Measurements from ENCODE around the gene PSME1. TPM values are rescaled to one million over a fixed set of nuclear protein-coding genes. Genes with fewer than 3 reads are reported as not detected.

Gene PSME1
- total RNA-seq, 2 donors from 2014 or later = 61.2 to 84.5 TPM

DNA sequence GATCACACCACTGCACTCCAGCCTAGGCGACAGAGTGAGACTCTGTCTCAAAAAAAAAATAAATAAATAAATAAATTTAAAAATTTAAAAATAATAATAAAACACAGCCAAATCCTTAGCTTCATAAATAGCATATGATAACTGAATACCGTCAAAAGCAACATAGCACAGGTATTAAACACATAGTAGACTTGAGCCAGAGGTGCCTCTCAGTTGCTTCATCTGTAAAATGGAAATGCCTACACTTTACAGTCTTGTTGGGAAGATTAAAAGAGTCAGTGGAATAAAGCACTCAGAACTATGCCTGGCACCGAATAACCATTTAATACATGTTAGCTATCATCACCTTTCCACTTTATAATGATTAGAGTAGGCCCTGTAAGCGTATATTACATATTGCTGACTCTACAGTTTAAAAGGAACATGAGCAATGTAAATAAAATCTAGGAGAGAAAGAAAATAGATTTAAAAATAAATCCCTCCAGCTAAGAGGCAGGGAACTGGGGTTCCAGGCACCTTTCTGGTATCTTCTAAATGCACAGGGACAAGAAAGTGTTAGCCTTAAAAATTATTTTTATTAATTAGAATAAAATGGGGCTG, 29.2 kb upstream of the PSME1 start:
- H3K36me3 ChIP-seq = no peaks in the 10 kb centered on the region
- no peak overlapping the region for H3K4me3 ChIP-seq
- ATAC-seq (ENCODE audit: insufficient number of reproducible peaks, low FRiP score, low read depth) (no peak), DNase-seq (ENCODE audit: low spot score) (no peak)
- H3K27ac ChIP-seq = no peak overlapping the region
- no peaks in the 10 kb centered on the region for H3K27me3 ChIP-seq (replicated peaks; ENCODE audit: insufficient read depth)
- no peak for TF ChIP-seq CTCF (IDR thresholded peaks at IDR 0.05)
- no peaks in the 10 kb centered on the region for H3K4me1 ChIP-seq (ENCODE audit: control insufficient read depth in 1 of 2, low read depth in 2 of 2)
- H3K9me3 ChIP-seq = no peaks in the 10 kb centered on the region

DNA sequence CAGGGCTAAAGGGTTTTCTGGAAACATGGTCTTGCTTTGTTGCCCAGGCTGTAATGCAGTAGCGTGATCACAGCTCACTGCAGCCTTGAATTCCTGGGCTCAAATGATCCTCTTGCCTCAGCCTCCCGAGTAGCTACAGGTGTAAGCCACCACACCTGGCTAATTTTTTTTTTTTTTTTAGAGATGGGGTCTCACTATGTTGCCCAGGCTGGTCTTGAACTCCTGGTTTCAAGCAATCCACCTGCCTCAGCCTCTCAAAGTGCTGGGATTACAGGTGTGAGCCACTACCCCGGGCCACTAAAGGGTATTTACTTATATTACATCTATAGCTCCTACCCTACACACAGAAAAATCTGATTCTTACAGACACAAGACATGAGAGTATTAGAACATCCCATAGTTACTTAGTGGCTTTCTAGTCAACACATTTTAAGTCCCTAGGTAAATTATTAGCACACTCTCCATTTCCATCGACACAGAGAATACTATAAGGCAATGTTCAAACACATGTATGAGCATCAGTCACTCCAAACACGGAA, 27.6 kb upstream of the PSME1 start:
- Histone ChIP-seq H3K4me1 (ENCODE audit: control insufficient read depth in 1 of 2, low read depth in 2 of 2) (no peaks in the 10 kb centered on the region), H3K36me3 (no peaks in the 10 kb centered on the region), H3K4me3 (no peak overlapping the region), H3K9me3 (no peaks in the 10 kb centered on the region), H3K27me3 (replicated peaks; ENCODE audit: insufficient read depth) (no peaks in the 10 kb centered on the region), H3K27ac (no peak overlapping the region)
- ATAC-seq (ENCODE audit: insufficient number of reproducible peaks, low FRiP score, low read depth) = no peak
- DNase-seq (ENCODE audit: low spot score) = no peak
- no peak for TF ChIP-seq CTCF (IDR thresholded peaks at IDR 0.05)

- Histone ChIP-seq H3K36me3 (no peaks in the 10 kb centered on the region), H3K27me3 (replicated peaks; ENCODE audit: insufficient read depth) (no peaks in the 10 kb centered on the region), H3K9me3 (no peaks in the 10 kb centered on the region), H3K4me1 (ENCODE audit: control insufficient read depth in 1 of 2, low read depth in 2 of 2) (no peaks in the 10 kb centered on the region), H3K27ac (no peak overlapping the region), H3K4me3 (no peak overlapping the region)
- DNase-seq (ENCODE audit: low spot score) (no peak), ATAC-seq (ENCODE audit: insufficient number of reproducible peaks, low FRiP score, low read depth) (no peak)
- no peak for TF ChIP-seq CTCF (IDR thresholded peaks at IDR 0.05)
These were observed 25.9 kb upstream of the PSME1 start for GRCh38 chr14:24110060-24110459.

GRCh38 chr14:24110523-24110922, 25.5 kb upstream of the PSME1 start:
- H3K4me3 ChIP-seq = no peak overlapping the region
- no peak overlapping the region for H3K27ac ChIP-seq
- H3K27me3 ChIP-seq (replicated peaks; ENCODE audit: insufficient read depth) = no peaks in the 10 kb centered on the region
- DNase-seq (ENCODE audit: low spot score) = no peak
- TF ChIP-seq CTCF (IDR thresholded peaks at IDR 0.05) = no peak
- no peaks in the 10 kb centered on the region for H3K9me3 ChIP-seq
- H3K36me3 ChIP-seq = no peaks in the 10 kb centered on the region
- peaks cover 0 to 2% of the 10 kb centered on the region in 2 donors for H3K4me1 ChIP-seq (ENCODE audit: control insufficient read depth in 1 of 2, low read depth in 2 of 2)
- no peak for ATAC-seq (ENCODE audit: insufficient number of reproducible peaks, low FRiP score, low read depth)

DNA sequence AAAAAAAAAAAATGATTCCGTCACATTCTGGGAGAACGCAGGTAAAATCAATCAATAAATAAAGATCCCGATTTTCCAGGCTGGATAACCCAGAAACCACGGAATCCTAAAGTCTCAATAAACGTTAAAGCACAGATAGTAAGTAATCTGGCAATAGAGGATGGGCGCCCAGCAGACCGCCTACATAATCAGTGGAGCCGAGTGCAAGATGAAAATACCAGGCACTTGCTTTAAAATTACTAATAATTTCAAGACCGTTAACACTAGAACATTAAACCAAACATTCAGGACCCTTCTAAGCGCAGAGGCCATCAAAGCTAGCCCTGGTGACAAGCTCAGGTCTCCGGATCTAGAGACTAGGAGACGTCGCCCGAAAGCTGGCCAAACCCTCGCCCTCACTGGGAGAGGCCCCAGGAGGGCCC, 22.6 kb upstream of the PSME1 start:
- H3K27ac ChIP-seq = peak overlapping the region; percentile 97 to 98
- TF ChIP-seq CTCF (IDR thresholded peaks at IDR 0.05) = no peak
- peaks cover 7 to 18% of the 10 kb centered on the region in 2 donors for H3K4me1 ChIP-seq (ENCODE audit: control insufficient read depth in 1 of 2, low read depth in 2 of 2)
- H3K36me3 ChIP-seq = no peaks in the 10 kb centered on the region
- ATAC-seq (ENCODE audit: insufficient number of reproducible peaks, low FRiP score, low read depth) (no peak), DNase-seq (ENCODE audit: low spot score) (no peak)
- H3K4me3 ChIP-seq = peak overlapping the region; percentile 92
- no peaks in the 10 kb centered on the region for H3K27me3 ChIP-seq (replicated peaks; ENCODE audit: insufficient read depth)
- H3K9me3 ChIP-seq = no peaks in the 10 kb centered on the region
